Choroid plexus epithelial cell (primary cell): ENCODE data around the gene RNU2-63P.
"Not testable (repeated sequence)": the region's sequence is repeated elsewhere in the genome, so short reads cannot be mapped to it uniquely, and the experiment has no call there.

Source experiments
- DNase-seq: peaks from one replicate; pipeline ENCODE4 v3.0.0-alpha.2; 2010; ENCODE audit warnings: low read depth
- H3K4me3 ChIP-seq: 2 replicates; pipeline ENCODE4 v1.5.1; 2011; ENCODE audit warnings: low read depth, mild to moderate bottlenecking, control low read depth, low read length, moderate library complexity
- TF ChIP-seq, protein P1 (sequence below): conservative IDR thresholded peaks from 2 replicates; pipeline ENCODE4 v1.5.1; 2011; ENCODE audit warnings: low read depth, mild to moderate bottlenecking, control low read depth, inconsistent platforms, low read length, moderate library complexity

Gene RNU2-63P

DNA sequence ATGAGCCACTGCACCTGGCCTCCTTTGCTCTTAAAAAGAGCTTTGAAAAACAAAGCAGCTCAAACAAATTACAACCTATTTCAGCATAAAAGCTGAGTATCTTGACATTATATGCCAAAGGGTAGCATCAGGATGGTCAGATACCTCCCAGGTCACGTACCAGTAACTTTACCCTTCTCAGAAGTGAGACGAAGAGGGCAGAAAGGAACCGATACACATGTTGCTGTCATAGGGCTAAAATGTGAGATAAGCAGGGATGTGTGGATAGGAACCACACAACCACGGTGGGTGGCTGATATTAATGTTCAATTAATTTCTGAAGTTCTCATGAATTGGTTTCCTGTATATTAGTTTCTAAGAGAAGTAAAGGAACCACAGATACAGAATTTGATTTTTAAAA lies 12.6 kb upstream of the RNU2-63P start:
- H3K4me3 ChIP-seq, result no peak overlapping the region
- TF ChIP-seq, protein P1, sequence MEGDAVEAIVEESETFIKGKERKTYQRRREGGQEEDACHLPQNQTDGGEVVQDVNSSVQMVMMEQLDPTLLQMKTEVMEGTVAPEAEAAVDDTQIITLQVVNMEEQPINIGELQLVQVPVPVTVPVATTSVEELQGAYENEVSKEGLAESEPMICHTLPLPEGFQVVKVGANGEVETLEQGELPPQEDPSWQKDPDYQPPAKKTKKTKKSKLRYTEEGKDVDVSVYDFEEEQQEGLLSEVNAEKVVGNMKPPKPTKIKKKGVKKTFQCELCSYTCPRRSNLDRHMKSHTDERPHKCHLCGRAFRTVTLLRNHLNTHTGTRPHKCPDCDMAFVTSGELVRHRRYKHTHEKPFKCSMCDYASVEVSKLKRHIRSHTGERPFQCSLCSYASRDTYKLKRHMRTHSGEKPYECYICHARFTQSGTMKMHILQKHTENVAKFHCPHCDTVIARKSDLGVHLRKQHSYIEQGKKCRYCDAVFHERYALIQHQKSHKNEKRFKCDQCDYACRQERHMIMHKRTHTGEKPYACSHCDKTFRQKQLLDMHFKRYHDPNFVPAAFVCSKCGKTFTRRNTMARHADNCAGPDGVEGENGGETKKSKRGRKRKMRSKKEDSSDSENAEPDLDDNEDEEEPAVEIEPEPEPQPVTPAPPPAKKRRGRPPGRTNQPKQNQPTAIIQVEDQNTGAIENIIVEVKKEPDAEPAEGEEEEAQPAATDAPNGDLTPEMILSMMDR, result no peak
- no peak for DNase-seq

DNA sequence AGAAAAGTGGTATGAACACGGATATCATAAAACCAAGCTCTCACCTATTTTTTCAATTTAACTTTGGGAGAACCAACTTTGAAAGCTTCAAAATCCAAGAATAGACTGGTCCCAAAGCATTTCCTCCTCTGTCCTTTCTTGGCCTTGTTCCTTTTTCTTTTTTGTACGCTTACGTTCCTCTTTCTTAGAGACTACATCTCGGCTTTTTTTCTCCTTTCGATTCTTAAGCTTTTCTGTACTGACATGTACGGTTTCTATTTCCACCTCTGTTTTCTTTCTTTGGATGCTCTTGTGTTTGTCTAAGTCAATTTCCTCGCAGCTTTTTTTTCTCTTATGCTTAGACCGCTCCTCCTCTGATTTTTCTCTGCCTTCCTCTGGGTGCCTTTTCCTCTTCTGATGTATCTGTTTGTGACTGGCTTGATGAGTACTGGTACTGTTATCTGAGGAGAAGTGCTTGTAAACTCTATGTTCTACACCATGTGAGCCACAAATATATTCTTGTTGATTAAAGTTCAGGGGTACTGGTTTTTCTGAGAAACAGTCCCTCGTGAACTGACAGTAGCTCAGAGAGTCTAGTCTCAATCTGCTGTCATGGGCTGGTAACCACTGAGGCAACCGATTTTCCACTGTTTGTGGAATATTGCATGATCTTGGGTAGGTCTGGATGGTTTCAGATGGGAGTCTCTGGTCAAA lies 11.5 kb upstream of the RNU2-63P start:
- TF ChIP-seq, protein P1, result no peak
- H3K4me3 ChIP-seq, result no peak overlapping the region

DNA sequence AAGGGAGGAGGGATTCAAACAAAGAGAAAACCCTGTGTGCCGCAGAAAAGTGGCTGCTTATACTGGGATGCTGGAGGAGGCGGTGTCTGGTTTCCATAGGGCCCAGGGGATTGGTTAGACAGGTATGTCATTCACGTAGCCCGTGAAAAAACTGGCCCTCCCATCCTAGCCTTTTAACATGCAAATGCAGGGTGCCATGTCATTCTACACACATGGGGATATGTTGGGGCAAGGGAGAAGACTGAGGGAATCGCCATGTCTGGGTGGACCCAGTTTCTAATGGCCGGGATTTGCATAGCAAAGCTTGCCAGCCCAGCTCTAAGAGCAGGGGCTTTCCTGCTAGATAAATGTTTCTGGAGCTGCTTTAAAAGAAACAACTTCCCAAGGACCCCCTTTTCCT lies 8.2 kb upstream of the RNU2-63P start:
- H3K4me3 ChIP-seq, result no peak overlapping the region
- no peak for DNase-seq
- TF ChIP-seq, protein P1, result no peak

More for the DNA sequence above, 11.5 kb upstream of the RNU2-63P start:
- no peak for DNase-seq

- H3K4me3 ChIP-seq, result no peak overlapping the region
- TF ChIP-seq, protein P1, result no peak
- no peak for DNase-seq
Measured at GRCh38 chr2:88022669-88022921, 6.2 kb upstream of the RNU2-63P start.

GRCh38 chr2:88019985-88020384 lies 3.6 kb upstream of the RNU2-63P start:
- TF ChIP-seq, protein P1, result no peak
- H3K4me3 ChIP-seq, result no peak overlapping the region

GRCh38 chr2:88018909-88019308 lies 2.6 kb upstream of the RNU2-63P start:
- H3K4me3 ChIP-seq, result no peak overlapping the region
- TF ChIP-seq, protein P1, result no peak
- no peak for DNase-seq

More at GRCh38 chr2:88019985-88020384, 3.6 kb upstream of the RNU2-63P start:
- DNase-seq, result no peak

DNA sequence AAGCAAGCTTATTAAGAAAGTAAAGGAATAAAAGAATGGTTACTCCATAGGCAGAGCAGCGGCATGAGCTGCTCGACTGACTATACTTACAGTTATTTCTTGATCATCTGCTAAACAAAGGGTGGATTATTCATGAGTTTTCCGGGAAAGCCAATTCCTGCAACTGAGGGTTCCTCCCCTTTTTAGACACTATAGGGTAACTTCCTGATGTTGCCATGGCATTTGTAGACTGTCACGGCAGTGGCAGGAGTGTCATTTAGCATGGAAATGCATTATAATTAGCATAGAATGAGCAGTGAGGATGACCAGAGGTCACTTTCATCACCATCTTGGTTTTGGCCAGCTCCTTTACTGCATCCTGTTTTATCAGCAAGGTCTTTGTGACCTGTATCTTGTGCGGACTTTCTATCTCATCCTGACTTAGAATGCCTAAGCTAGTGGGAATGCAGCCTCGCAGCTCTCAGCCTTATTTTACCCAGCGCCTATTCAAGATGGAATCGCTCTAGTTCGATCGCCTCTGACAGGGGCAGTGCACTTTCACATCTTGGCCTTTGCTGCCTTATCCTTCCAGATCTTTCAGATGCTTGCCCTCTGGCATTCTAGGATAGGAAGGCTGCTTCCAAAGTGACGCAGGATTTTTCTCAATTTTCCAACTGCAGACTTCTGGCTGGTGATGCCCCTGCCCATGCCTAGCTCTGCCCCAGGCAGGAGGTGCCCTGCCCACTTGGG lies 1.9 kb upstream of the RNU2-63P start:
- DNase-seq, H3K4me3 ChIP-seq: not testable (repeated sequence)

- DNase-seq, H3K4me3 ChIP-seq: not testable (repeated sequence)
Measured at GRCh38 chr2:88017780-88018038, 1.4 kb upstream of the RNU2-63P start.
